DND-41 (cell line): ENCODE results near the gene ADPRHL1.
"Not testable (repeated sequence)": the region's sequence is repeated elsewhere in the genome, so short reads cannot be mapped to it uniquely, and the experiment has no call there.

Source experiments
- EZH2 ChIP-seq: IDR thresholded peaks from 3 replicates; pipeline ENCODE4 v1.6.1; 2012; ENCODE audit warnings: borderline replicate concordance, low read depth, mild to moderate bottlenecking, moderate library complexity, low read length, inconsistent platforms; ENCODE audit not compliant: severe bottlenecking
- TF ChIP-seq, protein P1 (sequence below): IDR thresholded peaks from 2 replicates; pipeline ENCODE4 v1.5.1; 2012; ENCODE audit warnings: borderline replicate concordance, low read length, moderate library complexity, mild to moderate bottlenecking; ENCODE audit not compliant: poor library complexity, severe bottlenecking; ENCODE audit errors: extremely low read depth

- TF ChIP-seq, protein P1, sequence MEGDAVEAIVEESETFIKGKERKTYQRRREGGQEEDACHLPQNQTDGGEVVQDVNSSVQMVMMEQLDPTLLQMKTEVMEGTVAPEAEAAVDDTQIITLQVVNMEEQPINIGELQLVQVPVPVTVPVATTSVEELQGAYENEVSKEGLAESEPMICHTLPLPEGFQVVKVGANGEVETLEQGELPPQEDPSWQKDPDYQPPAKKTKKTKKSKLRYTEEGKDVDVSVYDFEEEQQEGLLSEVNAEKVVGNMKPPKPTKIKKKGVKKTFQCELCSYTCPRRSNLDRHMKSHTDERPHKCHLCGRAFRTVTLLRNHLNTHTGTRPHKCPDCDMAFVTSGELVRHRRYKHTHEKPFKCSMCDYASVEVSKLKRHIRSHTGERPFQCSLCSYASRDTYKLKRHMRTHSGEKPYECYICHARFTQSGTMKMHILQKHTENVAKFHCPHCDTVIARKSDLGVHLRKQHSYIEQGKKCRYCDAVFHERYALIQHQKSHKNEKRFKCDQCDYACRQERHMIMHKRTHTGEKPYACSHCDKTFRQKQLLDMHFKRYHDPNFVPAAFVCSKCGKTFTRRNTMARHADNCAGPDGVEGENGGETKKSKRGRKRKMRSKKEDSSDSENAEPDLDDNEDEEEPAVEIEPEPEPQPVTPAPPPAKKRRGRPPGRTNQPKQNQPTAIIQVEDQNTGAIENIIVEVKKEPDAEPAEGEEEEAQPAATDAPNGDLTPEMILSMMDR, result not testable (repeated sequence)
- TF ChIP-seq EZH2, result not testable (repeated sequence)
Measured at GRCh38 chr13:113382542-113382941, 70.7 kb downstream of the ADPRHL1 start.
